RPMI8226 (cell line): Measurements from ENCODE around the gene SPOP.
A peak's percentile ranks its signal among the peaks of the same experiment; 100 is the strongest.
"Not testable (repeated sequence)": the region's sequence is repeated elsewhere in the genome, so short reads cannot be mapped to it uniquely, and the experiment has no call there.

Experiments used
- DNase-seq: peaks from one replicate; pipeline ENCODE4 v3.0.0-alpha.2; 2015

SPOP gene

DNA sequence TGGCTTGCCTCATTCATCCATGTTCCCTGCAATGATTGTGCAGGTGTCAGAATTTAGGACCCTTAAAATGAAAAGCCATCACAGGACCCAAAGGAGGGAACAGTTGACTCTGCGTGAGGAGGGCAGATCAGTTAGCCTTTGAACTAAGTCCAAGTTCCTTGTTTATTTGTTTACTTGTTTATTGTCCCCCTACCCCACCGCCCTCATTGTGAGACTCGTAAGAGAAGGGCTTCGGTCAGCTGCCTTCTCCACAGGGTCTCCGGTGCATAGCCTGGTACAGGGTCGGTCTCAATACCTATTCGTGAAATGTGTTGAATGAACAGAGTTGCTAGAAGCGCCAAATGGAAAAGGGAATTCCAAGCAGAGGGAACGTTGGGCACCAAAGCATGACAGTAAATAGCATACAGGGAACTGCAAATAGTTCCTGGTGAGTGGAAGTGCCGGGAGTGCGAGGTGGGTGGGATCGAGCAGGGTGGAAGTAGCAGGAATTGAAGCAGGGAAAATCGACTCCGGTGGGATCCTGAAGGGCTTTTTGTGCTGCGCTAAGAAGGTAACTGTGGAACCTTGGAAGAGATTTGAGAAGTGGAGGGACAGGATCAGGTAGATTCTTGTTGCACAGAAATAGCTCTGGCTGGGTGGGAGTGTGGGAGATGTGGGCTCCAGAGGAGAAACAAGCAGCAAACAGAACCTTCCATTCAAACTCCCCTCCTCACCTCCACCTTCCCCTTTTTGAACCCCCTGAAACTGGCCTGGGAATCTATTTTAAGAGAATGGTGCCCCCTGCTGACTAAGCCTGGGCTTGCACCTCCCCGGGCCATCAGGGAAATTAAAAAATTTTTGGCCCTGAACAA lies 17.2 kb upstream of the SPOP start:
- DNase-seq, result peak; percentile 52

DNA sequence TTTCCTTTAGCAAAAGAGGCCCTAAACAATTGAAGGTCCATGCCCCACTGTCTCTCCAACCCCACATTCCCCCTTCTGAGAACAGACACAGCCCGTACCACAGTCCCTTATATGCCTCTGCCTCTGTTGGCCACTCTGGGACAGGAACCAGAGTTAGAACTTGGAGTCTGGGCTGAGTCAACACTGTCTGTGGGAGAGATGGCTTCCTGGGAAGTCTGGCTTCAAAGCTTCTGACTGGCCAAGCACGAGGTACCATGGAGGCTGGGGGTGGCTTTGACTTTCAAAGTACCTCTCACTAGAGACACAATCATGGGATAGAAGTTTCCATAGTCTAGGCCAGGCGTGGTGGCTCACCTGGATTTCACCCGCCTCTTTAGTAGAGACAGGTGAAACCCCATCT lies 14.9 kb upstream of the SPOP start:
- no peak for DNase-seq

DNA sequence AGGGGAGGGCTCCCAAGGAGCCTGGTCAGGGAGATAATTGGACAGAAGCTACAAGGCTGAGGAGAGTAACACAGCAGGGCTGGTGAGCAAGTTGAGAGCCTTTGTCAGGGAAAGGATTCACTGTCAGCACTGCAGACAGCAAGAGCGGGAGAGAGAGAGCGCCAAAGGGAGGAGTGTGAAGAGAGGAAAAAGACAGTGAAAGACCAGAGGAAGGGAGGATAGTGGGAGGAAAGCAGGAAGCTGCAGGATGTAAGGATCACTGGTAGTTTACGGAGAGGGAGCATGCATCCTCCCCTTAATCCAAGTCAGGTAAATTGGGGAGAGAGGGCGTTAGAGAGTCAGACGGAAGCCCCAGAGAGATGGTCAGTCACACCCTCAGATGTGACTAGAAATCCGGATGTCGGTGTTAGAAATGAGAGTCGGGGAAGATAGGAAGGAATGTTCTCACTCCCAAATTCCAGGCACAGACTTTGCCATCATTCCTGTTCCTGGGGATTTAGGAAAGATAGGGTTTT lies 13.8 kb upstream of the SPOP start:
- DNase-seq, result no peak

DNA sequence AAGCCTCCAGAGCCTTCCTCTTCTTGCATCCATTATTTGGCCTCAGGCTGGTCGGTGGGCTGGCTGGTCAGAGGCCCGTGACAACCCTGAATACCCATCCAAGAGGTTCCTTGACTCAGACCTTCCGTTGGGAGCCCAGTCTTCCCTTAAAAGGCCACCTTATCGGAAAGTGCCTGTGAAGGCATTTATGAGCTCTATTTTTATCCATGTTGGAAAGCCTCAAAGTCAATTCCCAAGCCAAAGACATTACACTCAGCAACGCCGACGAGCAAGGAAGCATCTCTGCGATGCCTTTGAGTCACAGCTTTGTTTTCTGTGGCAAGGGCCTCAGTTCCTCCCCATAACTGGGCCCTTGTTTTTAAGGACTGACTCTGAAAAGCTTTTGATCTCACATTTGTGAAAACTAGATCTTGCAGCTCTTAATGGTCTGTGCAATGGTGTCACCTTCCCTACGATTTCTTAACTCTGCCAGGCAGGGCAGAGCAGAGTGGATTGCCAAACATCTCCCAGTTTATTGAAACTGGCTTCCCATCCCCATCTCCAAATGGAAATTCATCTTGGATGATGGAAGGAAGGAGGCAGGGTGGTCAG lies 13.3 kb upstream of the SPOP start:
- DNase-seq, result no peak

DNA sequence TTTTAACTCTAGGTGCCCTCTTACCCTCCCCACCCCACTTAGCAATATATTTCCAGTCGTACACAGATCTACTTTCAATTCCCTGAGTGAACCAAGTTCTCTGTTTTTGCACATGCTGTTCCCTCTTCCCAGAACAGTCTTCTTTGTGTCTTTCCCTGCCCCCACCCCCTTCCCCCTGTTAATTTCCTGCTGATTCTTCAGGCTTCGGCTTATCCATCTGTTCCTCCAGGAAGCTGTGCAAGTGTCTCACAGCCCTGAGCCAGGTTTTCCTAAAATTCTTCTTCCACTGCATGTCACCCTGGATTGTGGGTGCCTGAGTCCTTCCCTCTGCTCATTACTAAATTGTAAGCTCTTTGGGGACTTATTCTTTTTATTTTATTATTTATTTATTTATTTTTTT lies 12.4 kb upstream of the SPOP start:
- no peak for DNase-seq

DNA sequence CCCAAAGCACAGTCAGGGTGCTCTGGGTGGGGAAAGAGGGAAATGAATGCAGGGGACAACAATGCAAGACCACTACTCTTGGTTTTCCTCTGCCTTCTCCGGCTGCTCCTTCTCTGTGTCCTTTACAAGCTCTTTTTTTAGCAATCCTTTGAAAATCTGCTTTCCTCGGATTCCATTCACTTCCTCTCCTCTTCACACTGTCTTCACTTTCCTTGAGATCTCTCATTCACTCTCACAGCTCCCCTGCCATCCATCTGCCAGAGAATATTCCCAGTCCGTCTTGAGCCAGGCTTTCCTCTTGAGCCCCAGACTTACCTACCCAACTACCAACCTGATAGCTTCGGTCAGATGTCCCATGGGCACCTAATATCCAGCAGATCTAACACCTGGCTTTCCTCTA lies 11.0 kb upstream of the SPOP start:
- DNase-seq, result no peak

DNA sequence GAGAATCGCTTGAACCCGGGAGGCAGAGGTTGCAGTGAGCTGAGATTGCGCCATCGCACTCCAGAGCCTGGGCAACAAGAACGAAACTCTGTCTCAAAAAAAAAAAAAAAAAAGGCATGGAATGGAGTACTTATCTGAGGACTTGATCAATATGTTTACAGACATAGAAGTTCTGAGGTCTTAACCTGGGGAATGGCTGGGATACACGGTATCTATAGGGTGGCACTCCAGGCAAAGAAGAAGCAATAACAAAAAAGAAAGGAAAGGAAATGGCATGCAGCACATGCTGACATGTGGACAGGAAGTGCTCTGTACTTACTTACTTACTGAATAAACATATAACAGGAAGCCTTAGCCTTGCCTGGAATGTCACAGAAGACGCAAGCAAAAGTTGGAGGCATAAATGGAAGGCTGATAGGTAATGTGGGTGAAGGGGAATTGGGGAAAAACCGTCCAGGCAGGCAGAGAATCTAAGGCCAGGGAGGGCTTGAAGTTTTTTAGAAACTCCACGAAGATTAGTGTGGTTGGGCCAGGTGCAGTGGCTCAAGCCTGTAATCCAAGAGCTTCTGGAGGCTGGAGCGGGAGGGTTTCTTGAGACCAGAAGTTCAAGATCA lies 10.1 kb upstream of the SPOP start:
- DNase-seq, result no peak

DNA sequence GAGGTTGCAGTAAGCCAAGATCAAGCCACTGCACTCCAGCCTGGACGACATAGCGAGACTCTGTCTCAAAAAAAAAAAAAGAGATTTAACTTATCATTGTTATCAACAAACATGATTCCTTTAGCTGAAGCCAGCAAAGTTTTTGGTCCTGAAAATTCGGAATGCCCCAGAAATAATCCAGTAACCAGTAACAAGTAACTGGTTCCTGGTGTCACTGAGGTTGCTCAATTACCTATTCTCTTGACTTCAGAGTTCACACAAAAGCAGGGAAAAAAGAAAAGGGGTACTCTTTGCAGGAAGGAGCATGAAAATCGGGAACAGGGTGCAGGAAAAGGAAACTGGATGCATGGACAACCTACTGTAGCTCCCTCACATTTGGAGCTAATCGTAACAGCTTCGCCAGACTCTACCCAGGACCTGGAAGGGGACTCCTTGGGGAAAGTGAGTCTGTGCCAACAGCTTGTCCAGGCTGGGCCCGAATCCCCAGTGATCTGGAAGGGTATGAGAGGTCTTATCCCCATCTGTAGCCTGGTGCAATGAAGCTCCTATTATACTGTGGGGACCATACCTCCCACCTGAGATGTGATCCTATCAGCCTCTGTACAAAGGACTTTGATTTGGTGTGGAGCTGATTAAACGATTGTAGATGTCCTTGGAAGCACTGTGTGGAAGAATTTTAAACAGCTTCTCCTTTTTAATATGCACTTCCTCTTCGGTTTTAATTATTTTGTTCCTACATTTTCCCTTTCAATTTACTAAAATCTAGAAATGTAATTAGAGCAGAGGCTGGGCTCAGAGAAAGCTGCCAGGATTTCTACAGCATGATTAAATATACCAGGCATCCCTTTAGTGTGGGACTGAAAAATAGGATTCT lies 3.4 kb upstream of the SPOP start:
- no peak for DNase-seq

DNA sequence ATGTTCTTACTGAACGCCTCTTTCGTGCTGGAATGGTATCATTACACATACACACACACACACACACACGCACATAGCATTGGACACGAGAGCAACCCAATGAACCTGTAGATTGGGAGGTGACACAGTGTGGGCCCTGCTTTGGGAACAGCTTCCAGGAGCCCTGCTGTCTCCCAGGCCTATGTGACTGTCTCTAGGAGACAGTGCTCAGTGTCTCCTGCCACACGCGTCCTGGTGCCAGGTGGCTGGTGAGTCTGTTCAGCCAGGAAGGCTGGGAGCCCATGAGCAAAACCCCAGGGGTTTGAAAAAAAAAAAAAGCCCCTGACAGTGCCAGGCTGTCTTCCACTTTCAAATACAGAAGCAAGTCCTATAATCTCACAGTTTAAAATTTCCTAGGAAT lies 2.4 kb upstream of the SPOP start:
- no peak for DNase-seq

DNA sequence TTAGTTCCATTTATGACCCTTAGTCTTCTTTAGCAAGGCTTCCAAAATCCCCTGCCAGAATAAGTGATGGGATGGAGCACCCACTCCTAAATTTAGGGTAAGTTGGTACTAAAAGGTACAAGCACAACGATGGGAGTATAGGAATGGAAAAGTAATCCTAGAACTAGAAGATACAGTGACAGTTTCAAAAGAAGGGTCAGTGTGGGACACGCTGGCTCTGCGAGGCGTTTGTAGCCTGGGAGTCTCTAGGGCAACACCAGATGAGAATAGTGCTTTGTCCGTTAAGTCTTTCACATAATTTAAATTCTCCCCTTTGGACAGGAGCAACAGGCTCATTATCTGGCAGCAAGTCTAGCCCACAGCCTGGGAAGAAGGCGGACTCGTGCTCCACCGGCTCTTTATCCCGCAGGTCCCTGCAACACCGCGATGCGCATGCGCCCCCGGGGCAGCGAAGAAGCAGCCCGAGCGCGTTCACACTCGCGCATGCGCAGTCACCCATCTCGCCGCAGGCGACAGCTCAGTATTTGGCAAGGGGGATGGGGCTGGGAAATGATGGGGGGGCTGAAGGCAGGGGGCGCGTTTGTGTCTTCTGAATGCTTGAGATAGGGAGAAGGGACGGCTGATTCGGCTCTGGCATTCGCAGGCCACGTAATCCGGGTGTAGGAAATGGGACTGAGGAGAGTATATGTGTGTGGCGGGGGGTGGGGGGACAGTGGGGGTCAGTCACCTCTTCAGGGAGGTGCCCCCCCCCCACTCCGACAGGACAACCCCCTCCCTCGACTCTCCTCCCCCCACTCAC lies 564 bp downstream of the SPOP start:
- peak; percentile 97 for DNase-seq

DNA sequence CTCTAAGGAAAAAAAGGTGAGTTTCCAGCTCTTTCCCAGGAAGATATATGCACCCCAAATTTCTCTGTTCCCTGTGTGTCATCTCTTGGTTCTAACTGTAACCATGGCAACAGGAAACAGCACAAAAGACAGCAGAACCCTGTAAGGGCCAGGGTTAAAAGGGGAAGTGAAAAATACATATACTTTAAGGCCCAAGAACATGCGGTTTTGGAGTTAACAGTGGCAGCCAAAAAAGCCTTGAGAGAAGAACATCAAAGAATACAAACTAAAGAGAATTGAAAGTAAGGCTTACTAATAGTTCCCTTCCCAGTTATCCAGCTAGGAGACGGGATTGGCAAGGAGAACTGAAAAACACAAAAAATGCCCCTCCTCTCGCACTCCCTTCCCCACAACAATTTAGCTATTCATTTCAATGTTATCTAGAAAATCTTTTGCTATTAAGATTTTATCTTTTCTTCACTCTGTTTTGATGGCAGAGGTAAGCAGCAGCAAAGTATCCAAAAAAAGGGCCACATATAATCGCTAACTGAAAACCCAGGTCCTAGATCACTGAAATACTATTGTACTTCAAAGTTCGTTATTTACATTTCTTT lies 1.5 kb downstream of the SPOP start:
- DNase-seq, result peak; percentile 93

DNA sequence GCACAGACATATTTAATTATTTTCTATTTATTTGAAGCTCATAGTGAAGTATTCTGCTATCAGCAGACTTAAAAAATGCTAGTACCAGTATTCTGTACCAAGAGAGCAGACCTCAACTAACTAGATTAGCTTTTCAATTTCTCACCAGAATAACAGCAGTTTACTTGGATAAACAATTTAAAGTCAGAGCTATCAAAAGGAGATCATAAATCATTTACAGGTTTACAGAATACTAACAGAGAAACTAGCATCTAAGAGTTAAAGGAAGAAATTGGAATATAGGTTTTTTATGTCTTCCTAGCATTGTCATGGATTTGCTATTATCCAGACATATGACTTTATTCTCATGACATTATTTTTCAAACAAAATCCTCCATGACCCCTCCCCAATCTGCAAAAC lies 3.4 kb downstream of the SPOP start:
- no peak for DNase-seq

DNA sequence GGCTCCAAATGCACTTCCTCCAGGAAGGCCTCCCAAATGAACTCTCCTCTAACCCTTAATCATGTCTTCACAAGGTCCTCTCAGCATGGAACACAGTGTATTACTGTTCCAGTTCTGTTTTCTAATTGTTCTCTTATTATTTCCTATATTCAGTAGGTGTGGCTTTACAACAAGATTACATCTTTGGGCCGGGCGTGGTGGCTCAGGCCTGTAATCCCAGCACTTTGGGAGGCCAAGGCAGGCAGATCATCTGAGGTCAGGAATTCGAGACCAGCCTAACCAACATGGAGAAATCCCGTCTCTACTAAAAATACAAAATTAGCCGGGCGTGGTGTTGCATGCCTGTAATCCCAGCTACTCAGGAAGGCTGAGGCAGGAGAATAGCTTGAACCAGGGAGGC lies 4.2 kb downstream of the SPOP start:
- not testable (repeated sequence) for DNase-seq

DNA sequence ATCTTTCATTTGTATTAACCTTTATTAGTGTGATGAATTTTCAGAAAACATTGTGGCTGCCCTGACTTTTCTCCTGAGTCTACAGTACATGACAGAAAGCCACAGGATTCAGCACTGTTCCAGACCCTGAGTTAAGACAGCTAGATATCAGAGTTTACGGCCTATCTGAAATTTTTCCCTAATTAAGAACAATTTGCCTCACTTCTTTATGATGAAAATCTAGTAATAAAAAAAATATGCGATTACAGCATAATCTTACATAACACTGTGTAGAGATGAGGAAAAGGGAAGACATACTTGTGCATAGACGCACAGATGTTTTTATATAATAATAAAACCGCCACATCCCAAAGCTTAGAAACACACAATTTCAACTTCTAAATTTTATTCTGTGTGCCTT lies 7.3 kb downstream of the SPOP start:
- DNase-seq, result no peak

DNA sequence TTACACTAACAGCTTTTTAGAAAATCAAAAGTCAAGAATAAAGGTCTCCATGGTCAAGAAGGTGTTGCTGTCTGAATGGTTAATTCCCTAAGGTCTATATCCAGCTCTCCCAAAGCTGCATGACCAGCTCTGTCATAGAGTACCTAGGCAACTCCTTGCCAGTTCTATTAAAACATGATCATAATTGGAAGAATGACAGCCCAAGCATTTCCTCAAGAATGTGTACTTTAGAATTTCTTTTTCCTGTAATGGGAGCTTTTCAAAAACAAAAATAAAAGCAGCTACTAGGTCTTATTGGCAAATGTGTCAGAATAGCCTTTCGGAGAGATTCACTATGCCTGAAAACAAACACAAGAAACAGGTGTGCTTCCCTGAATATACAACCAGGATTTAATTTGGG lies 7.9 kb downstream of the SPOP start:
- no peak for DNase-seq

DNA sequence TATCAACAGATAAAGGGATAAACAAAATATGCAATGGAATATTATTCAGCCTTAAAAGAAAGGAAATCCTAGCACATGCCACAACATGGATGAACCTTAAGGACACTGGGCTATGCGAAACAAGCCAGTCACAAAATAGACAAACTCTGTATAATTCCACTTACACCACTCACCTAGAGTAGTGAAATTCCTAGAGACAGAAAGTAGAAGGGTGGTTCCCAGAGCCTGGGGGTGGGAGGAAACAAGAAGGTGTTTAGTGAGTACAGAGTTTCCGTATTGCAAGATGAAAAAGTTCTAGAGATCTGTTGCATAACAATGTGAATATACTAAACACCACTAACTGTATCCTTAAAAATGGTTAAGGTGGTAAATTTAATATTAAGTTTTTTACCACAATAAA lies 10.0 kb downstream of the SPOP start:
- DNase-seq, result no peak

DNA sequence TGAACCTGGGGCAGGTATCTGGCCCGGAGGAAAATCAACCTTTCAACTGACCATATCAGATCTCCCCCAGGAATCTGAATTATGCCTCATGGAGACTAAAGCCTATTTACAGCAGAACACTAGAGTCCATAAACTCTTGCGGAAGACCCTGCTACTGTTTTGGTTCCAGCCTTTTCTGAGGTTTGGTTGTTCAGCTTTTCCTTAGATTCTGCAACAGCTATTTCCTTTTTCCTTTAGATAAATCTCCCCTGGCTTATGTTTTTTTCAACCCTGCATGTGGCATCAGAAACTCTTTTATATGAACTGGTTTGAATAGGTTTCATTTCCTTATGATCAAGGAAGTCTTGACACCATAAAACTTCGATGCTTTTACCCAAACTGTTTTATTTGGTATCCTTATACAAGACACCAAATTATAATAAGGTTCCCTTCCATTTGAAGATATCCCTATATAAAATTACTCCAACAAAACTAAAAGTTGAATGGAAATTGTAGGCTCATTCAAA lies 13.1 kb downstream of the SPOP start:
- no peak for DNase-seq

DNA sequence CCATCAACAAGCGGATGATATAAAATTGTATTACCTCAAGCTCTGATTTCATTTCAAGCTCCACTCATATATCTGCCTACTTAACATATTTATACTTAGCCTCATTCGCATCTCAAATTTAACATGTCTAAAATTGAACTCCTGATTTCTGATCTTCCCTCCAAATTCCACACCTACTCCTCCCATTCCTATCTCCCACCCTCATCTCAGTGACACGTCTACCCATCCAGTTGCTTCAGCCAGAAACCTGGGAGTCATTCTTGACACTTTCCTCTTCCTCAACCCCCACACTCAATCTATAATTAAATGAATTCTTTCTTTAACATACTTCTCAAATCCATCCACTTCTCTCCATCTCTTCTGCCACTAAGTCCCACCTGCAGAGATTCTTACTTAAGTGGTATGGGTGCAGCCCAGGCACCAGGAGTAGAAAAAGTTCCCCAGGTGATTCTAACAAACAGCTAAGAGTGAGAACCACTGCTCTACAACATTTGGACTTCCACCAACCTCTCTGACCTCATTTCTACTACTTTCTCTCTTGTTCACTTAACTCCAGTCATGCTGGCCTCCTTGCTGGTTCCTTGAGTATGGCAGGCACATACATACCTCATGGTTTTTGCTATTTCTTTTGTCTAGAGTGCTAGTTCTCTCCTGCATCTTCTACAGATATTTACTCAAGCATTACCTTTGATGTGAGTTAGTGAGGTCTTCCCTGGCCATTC lies 18.1 kb downstream of the SPOP start:
- no peak for DNase-seq

DNA sequence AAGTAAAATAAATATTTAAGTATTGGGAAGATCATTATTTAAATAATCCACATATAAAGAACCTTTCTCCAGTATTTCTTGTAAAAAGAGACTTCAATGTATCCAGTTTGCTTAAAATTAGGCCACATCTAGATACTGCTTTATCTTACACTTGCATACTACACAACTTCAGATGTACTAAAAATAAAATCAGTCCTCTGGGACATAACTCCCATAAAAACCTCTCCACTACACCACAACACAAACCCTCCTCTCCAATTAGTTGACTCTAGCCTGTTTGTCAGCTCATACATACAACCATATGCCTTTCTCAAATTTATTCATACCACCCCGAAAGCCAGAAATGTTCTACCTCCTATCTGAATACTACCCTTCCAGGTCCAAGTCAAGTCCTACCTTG lies 21.6 kb downstream of the SPOP start:
- no peak for DNase-seq

DNA sequence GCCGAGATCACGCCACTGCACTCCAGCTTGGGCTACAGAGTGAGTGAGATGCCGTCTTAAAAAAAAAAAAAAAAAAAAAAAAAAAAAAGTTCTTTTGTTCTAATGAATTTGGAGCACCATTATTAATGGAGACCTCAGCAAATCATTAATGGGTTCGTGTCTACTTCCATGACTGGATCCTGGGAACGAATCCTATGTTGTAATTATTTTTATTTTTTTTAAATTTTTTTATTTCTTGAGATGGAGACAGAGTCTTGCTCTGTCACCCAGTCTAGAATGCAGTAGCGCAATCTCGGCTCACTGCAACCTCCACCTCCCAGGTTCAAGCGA lies 30.7 kb downstream of the SPOP start:
- no peak for DNase-seq
